ENCODE measurements around the gene ANKRD11.

ANKRD11 gene

DNA sequence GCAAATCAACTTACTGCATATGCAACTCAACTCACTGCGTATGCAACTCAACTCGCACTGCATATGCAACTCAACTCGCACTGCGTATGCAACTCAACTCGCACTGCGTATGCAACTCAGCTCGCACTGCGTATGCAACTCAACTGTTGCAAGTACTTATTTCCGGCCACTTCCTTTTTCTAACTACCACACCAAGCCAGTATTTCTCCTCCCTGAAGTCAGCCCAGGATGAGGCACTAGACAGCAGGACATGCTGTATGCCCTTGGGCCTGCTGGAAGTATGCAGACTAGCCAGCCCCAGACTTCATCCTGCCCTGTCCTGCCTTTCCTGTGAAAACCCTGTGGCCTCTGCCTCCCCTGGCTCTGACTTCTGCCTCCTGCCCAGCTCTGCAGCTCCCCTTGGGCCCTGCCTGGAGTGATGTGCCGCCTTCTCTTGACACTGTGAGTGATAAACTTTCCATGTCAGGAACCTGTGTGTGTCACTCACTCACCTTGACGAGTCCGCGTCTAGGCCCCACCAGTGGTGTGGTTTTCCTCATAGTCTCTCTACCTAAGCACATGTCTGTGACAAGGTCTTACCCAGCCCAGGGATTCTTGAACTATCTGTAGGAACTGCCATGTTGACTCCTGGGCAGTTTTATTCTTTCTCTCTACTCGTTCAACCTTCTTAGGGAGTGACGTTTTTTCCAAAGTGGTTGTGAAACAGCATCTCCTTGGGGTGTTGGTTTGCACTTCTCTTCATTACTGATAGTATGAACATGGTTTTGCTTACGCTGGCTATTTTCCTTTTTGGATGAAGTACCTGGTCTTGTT, 256.5 kb downstream of the ANKRD11 start:
- no peak overlapping the region for H3K4me3 ChIP-seq (replicated peaks; ENCODE audit: low read depth, low read length)
- no peak for DNase-seq (ENCODE audit: extremely low read depth, low read depth)
- TF ChIP-seq, protein P1, sequence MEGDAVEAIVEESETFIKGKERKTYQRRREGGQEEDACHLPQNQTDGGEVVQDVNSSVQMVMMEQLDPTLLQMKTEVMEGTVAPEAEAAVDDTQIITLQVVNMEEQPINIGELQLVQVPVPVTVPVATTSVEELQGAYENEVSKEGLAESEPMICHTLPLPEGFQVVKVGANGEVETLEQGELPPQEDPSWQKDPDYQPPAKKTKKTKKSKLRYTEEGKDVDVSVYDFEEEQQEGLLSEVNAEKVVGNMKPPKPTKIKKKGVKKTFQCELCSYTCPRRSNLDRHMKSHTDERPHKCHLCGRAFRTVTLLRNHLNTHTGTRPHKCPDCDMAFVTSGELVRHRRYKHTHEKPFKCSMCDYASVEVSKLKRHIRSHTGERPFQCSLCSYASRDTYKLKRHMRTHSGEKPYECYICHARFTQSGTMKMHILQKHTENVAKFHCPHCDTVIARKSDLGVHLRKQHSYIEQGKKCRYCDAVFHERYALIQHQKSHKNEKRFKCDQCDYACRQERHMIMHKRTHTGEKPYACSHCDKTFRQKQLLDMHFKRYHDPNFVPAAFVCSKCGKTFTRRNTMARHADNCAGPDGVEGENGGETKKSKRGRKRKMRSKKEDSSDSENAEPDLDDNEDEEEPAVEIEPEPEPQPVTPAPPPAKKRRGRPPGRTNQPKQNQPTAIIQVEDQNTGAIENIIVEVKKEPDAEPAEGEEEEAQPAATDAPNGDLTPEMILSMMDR (IDR thresholded peaks at IDR 0.05; ENCODE audit: low read depth, low read length, missing control alignments): no peak

DNA sequence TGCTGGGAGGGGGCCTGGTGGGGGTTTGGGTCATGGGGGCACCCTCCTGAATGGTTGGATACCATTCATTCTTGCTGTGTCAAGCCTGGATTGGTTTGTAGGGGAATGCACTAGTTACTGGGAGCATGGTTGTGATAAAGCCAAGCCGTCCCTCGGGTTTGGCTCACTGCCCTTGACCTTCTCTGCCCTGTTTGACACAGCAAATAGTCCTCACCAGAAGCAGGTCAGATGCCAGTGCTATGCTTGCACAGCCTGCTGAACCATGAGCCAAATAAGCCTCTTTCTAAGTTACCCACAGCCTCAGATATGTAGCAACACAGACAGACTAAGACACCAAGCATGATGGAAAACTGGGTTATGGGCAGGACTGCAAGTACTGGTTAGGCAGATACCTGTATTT, 258.3 kb downstream of the ANKRD11 start:
- H3K4me3 ChIP-seq (replicated peaks; ENCODE audit: low read depth, low read length): no peak overlapping the region
- DNase-seq (ENCODE audit: extremely low read depth, low read depth): no peak
- TF ChIP-seq, protein P1 (IDR thresholded peaks at IDR 0.05; ENCODE audit: low read depth, low read length, missing control alignments): no peak

DNA sequence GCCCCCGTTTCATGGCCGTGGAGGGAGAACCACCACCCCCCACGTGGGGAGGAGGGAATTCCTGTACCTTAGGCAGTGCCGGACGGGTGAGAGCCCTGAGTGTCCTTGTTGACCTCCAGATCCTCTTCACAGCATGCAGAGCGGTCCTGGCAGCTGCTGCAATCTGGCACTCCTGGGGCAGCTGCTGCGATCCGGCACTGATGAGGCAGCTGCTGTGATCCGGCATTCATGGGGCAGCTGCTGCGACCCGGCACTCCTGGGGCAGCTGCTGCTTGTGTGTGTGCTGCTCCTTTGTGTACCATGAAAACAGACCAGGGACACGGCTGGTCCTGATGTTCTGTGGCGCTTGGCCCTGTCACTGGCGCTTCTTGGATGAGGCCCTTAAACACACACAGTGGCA, 260.1 kb downstream of the ANKRD11 start:
- TF ChIP-seq, protein P1 (IDR thresholded peaks at IDR 0.05; ENCODE audit: low read depth, low read length, missing control alignments): no peak
- DNase-seq (ENCODE audit: extremely low read depth, low read depth): no peak
- no peak overlapping the region for H3K4me3 ChIP-seq (replicated peaks; ENCODE audit: low read depth, low read length)

DNA sequence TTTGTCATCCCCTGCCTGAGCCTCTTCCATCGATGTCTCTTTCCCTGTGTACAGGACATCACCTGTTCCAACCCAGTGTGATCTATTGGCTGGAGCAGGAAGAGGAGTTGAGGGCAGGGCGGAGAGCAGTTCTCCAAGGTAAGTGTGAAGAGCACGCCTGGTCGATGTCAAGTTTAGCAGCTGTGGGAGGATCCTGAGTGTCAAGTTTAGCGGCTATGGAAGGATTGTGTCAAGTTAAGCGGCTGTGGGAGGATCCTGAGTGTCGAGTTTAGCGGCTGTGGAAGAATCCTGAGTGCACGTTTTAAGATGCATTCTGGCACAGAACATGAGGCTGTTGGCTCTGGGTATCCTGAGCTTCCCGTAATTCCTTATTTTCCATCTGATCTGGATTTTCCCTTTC, 265.7 kb downstream of the ANKRD11 start:
- H3K4me3 ChIP-seq (replicated peaks; ENCODE audit: low read depth, low read length): no peak overlapping the region
- no peak for DNase-seq (ENCODE audit: extremely low read depth, low read depth)
- TF ChIP-seq, protein P1 (IDR thresholded peaks at IDR 0.05; ENCODE audit: low read depth, low read length, missing control alignments): no peak

DNA sequence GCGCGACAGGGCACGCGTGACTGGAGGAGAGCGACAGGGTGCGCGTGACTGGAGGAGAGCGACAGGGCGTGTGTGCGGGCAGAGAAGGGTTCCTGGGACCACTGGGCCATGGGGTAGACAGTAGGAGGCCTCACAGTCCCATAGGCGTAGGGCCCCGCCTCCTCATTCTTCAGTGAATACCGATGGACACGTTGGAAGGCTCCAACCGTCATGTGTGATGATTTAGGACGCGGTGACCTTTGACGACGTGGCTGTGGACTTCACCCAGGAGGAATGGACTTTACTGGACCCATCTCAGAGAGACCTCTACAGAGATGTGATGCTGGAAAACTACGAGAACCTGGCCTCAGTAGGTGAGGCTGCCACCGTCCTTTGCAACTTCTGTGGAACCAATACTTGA, 267.4 kb downstream of the ANKRD11 start:
- H3K4me3 ChIP-seq (replicated peaks; ENCODE audit: low read depth, low read length): no peak overlapping the region
- no peak for DNase-seq (ENCODE audit: extremely low read depth, low read depth)
- TF ChIP-seq, protein P1 (IDR thresholded peaks at IDR 0.05; ENCODE audit: low read depth, low read length, missing control alignments): no peak

DNA sequence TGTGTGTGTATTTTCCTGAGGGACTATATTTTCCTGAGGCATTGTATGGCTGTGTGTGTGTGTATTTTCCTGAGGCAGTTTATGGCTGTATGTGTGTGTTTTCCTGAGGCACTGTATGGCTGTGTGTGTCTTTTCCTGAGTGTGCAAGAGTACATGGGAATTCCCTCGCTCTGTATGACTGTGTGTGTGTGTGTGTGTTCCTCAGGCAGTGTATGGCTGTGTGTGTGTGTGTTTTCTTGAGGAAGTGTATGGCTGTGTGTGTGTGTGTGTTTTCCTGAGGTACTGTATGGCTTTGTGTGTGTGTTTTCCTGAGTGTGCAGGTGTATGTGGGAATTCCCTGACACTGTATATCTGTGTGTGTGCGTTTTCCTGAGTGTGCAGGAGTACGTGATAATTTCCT, 268.8 kb downstream of the ANKRD11 start:
- no peak for DNase-seq (ENCODE audit: extremely low read depth, low read depth)
- TF ChIP-seq, protein P1 (IDR thresholded peaks at IDR 0.05; ENCODE audit: low read depth, low read length, missing control alignments): no peak
- no peak overlapping the region for H3K4me3 ChIP-seq (replicated peaks; ENCODE audit: low read depth, low read length)

DNA sequence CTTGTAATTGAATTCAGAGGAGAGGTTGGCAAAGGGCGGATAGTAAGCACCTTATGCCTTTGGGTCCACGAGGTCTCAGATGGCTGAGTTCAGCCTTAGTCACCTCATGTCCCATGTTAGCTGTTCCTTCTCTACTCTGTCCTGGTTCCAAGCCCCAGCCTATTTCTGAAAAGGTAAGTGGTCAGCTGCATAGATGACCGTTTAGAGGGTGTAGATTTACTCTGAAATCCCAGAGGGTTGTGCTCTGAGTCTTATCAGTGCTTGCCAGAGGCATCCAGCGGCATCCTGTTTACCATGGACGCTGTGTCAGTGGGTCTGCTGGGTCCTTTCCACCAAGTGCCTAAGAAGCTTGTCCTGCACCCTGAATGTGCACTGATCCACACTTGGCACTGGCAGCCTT, 271.0 kb downstream of the ANKRD11 start:
- TF ChIP-seq, protein P1 (IDR thresholded peaks at IDR 0.05; ENCODE audit: low read depth, low read length, missing control alignments): no peak
- no peak overlapping the region for H3K4me3 ChIP-seq (replicated peaks; ENCODE audit: low read depth, low read length)
- no peak for DNase-seq (ENCODE audit: extremely low read depth, low read depth)
